Measurements from ENCODE around the gene DLG2.

The DLG2 gene

GRCh38 chr11:84583106-84583505, 1044.0 kb downstream of the DLG2 start:
- DNase-seq (ENCODE audit: low read depth, low spot score) = no peak
- POLR2A ChIA-PET = no interaction called here
- no peak for TF ChIP-seq CTCF (IDR thresholded peaks at IDR 0.05; ENCODE audit: insufficient read depth, low read length, missing control alignments)
- CTCF ChIA-PET = interaction anchor here (2.2 kb wide), 1 partner anchor 19 kb away, joined by 7 read pairs; no protein-coding TSS in a partner anchor
- no peak overlapping the region for H3K4me3 ChIP-seq (ENCODE audit: low read depth, low read length)

GRCh38 chr11:84581083-84581482, 1046.1 kb downstream of the DLG2 start:
- ChIA-PET POLR2A (no interaction called here), CTCF (interaction anchor here (1.0 kb wide), 1 partner anchor 17 kb away, joined by 3 read pairs; no protein-coding TSS in a partner anchor)
- TF ChIP-seq CTCF (IDR thresholded peaks at IDR 0.05; ENCODE audit: insufficient read depth, low read length, missing control alignments) = no peak
- no peak for DNase-seq (ENCODE audit: low read depth, low spot score)
- no peak overlapping the region for H3K4me3 ChIP-seq (ENCODE audit: low read depth, low read length)

GRCh38 chr11:84580428-84580827, 1046.7 kb downstream of the DLG2 start:
- no peak for DNase-seq (ENCODE audit: low read depth, low spot score)
- POLR2A ChIA-PET = no interaction called here
- no peak overlapping the region for H3K4me3 ChIP-seq (ENCODE audit: low read depth, low read length)
- no peak for TF ChIP-seq CTCF (IDR thresholded peaks at IDR 0.05; ENCODE audit: insufficient read depth, low read length, missing control alignments)
- CTCF ChIA-PET = no interaction called here

GRCh38 chr11:84573868-84574267, 1053.3 kb downstream of the DLG2 start:
- CTCF ChIA-PET = interaction anchor here (1.7 to 3.6 kb wide), 2 partner anchors 9 to 14 kb away, joined by 4 to 23 read pairs; no protein-coding TSS in a partner anchor
- no peak for TF ChIP-seq CTCF (IDR thresholded peaks at IDR 0.05; ENCODE audit: insufficient read depth, low read length, missing control alignments)
- H3K4me3 ChIP-seq (ENCODE audit: low read depth, low read length) = no peak overlapping the region
- POLR2A ChIA-PET = no interaction called here
- no peak for DNase-seq (ENCODE audit: low read depth, low spot score)

DNA sequence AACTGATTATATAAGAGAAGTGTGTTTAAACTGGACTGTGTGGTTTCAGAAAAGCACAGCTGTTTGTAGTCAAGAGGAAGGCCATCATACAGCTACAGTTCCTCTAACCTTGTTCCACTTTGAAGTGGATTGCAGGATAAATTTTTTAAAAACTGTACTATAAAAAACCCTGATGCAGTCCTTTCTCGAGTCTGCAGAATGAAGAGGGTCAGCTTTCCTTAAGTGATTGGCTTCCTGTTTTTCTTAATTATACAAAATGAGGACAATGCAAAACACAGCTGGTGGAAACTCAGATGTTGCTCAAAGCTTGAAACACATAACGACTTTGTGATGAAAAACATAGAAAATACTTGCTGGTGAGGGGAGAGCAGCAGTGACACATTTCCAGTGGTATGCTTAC, 1060.5 kb downstream of the DLG2 start:
- ChIA-PET CTCF (interaction anchor here (0.9 to 5.0 kb wide), 5 partner anchors 11 to 746 kb away, joined by 3 to 75 read pairs (median 21); no protein-coding TSS in a partner anchor), POLR2A (no interaction called here)
- no peak overlapping the region for H3K4me3 ChIP-seq (ENCODE audit: low read depth, low read length)
- TF ChIP-seq CTCF (IDR thresholded peaks at IDR 0.05; ENCODE audit: insufficient read depth, low read length, missing control alignments) = no peak
- no peak for DNase-seq (ENCODE audit: low read depth, low spot score)

DNA sequence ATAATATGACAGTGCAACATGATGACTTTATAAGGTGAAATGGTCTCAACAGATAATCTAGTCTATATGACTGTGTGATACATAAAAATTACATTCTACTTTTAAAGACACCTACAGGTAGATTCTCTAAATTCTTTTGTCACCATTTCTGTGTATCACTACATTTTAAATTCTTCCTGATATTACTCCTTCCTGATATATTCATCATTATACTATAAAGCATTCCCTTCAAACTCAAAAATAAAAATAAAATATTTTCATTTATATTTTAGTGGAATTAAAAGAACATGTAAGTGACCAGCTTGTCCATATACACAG, 1062.3 kb downstream of the DLG2 start:
- ChIA-PET CTCF (interaction anchor here (0.6 to 5.0 kb wide), 16 partner anchors 8 to 1025 kb away, joined by 3 to 75 read pairs (median 4); no protein-coding TSS in a partner anchor), POLR2A (no interaction called here)
- H3K4me3 ChIP-seq (ENCODE audit: low read depth, low read length) = no peak overlapping the region
- DNase-seq (ENCODE audit: low read depth, low spot score) = no peak
- TF ChIP-seq CTCF (IDR thresholded peaks at IDR 0.05; ENCODE audit: insufficient read depth, low read length, missing control alignments) = no peak
